Measurements from ENCODE around the gene NAPB. TPM values are rescaled to one million over a fixed set of nuclear protein-coding genes. Genes with fewer than 3 reads are reported as not detected.

Gene NAPB
- total RNA-seq, 1 donor from 2014 or later: 15.1 TPM

DNA sequence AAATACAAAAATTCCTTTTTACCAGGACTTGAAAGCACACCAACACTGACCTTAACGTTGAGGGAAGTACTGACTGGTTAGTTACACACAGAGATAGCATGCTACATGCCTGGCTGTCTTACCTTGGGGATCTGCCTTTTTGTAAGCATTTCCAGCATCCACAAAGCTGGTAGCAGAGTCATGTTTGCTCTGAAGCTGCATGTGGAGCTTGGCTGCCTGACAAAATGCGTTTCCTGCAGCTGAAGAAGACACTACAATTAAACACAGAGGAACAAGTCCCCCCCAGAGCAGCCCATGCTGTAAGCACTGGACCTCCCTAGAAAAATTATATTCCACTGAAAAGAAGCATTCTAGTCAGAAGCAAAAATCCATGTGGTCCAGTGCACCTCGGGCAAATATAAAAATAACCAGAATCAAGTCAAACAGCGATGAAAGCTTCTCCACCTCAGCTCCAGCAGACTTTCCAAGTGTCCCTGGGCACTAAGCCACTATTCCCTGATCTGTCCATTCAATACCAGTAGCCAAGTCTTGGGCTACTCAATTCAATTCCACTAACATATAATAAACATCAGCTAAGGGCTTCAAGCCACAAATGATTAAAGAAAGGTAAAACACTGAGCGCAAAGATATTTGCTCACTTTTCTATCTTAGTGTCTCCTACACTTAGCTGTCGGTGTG lies 24.2 kb downstream of the NAPB start:
- Mint-ChIP-seq H3K27ac (no peak overlapping the region), H3K9me3 (no peaks in the 10 kb centered on the region), H3K27me3 (no peaks in the 10 kb centered on the region), H3K36me3 (peaks cover 28% of the 10 kb centered on the region), H3K4me3 (no peak overlapping the region), H3K4me1 (ENCODE audit: unreplicated experiment) (peaks cover 3% of the 10 kb centered on the region)
- no peak for DNase-seq (ENCODE audit: extremely low spot score, unreplicated experiment)
- TF ChIP-seq, protein P1, sequence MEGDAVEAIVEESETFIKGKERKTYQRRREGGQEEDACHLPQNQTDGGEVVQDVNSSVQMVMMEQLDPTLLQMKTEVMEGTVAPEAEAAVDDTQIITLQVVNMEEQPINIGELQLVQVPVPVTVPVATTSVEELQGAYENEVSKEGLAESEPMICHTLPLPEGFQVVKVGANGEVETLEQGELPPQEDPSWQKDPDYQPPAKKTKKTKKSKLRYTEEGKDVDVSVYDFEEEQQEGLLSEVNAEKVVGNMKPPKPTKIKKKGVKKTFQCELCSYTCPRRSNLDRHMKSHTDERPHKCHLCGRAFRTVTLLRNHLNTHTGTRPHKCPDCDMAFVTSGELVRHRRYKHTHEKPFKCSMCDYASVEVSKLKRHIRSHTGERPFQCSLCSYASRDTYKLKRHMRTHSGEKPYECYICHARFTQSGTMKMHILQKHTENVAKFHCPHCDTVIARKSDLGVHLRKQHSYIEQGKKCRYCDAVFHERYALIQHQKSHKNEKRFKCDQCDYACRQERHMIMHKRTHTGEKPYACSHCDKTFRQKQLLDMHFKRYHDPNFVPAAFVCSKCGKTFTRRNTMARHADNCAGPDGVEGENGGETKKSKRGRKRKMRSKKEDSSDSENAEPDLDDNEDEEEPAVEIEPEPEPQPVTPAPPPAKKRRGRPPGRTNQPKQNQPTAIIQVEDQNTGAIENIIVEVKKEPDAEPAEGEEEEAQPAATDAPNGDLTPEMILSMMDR (conservative IDR thresholded peaks at IDR 0.05): no peak

DNA sequence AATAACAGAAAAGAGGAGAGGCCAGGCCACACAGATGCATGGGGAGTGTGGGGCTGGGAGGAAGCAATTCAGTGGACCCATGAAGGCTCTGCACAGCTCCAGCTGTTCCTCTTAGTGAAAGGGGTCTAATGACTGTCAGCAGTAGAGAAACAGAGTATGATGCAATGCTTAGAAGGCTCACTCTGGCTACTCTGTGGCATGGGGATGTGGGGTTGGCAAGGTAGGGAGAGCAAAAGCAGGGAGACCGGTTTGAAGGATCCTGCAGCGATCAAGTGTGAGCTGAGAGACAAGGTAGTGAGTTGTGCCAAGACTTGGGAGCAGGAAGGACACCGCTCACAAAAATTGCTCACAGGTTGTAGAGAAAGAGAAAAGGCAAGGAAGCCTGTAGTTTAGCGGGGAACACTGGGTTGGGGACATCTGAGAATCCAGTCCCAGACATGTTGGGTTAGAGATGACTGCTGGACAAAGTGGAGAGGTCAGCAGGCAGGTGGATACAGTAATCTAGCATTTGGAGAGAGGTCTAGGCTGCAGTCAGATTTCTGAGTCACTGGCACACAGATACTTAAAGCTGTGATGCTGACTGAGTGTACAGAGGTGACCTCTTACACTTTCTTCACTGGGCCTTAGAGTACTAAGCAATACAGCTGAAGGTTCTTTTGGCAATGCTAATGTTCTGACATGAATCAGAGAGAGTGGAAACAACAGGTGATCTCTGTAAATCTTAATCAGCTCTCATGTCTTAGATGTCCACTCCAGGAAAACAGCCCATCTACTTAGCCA lies 27.1 kb downstream of the NAPB start:
- H3K36me3 Mint-ChIP-seq: peaks cover 30% of the 10 kb centered on the region
- no peak overlapping the region for H3K4me3 Mint-ChIP-seq
- TF ChIP-seq, protein P1 (conservative IDR thresholded peaks at IDR 0.05): no peak
- peaks cover 3% of the 10 kb centered on the region for H3K4me1 Mint-ChIP-seq (ENCODE audit: unreplicated experiment)
- H3K27me3 Mint-ChIP-seq: no peaks in the 10 kb centered on the region
- H3K27ac Mint-ChIP-seq: no peak overlapping the region
- no peaks in the 10 kb centered on the region for H3K9me3 Mint-ChIP-seq
- no peak for DNase-seq (ENCODE audit: extremely low spot score, unreplicated experiment)

DNA sequence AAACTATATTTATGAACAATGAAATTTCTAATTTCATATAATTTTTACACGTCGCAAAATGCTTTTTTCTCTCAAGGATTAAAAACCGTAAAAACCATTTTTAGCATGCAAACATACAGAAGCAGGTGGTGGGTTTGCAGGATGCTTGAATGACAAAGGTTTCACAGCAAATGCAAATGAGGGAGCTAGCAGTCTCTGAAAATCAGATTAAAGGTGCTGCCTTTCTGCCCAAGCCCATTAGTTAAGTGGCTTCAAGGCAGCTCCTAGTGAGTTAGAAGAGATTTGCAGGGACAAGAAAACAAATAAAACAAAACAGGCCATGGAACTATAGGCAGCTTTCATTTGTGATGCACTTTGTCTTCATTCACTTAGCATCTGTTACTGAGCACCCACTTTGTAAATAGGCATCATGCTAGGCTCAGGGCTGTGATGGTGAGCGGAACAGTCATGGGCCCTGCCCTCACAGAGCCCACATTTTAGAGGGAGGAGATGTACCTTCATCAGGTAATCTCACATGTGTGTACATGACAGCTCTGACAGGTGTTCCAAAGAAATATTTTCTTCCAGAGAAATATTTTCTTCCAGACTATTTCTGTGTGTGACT lies 29.5 kb downstream of the NAPB start:
- Mint-ChIP-seq H3K4me3 (no peak overlapping the region), H3K36me3 (peaks cover 47% of the 10 kb centered on the region), H3K4me1 (ENCODE audit: unreplicated experiment) (no peaks in the 10 kb centered on the region), H3K27me3 (no peaks in the 10 kb centered on the region), H3K27ac (no peak overlapping the region), H3K9me3 (no peaks in the 10 kb centered on the region)
- TF ChIP-seq, protein P1 (conservative IDR thresholded peaks at IDR 0.05): no peak
- no peak for DNase-seq (ENCODE audit: extremely low spot score, unreplicated experiment)

DNA sequence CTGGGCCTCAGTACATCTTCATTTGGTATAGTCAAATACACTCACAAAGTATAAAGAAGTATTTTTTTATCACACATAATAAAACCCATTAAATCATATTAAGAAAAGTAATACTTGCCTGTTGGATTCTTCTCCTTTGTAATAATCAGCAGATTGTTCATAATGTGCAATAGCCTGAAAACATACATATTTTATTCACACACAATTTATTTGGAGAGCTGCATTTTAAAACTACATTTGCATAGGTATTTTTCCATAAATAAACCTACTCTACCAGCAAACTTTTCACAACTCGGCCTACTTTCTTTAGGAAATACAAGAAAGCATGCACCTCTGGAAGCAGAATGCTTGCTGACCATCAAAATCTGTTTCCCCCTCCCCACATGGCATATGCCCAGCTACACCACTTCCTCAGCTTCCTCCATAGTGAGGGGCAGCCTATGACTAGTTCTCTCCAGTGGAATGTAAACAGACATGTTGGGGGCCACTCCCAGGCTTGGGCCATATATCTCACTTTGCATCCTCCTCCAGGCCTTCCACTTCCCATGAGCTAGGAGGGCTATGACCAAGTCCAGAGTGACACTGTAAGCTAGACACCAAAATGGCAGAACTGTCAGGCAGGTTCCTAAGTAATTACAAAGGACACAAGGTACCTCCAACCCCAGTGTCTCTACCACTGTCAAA lies 31.1 kb downstream of the NAPB start:
- DNase-seq (ENCODE audit: extremely low spot score, unreplicated experiment): no peak
- Mint-ChIP-seq H3K36me3 (peaks cover 51% of the 10 kb centered on the region), H3K4me1 (ENCODE audit: unreplicated experiment) (no peaks in the 10 kb centered on the region), H3K27me3 (no peaks in the 10 kb centered on the region), H3K27ac (peak overlapping the region; percentile 76), H3K9me3 (no peaks in the 10 kb centered on the region), H3K4me3 (no peak overlapping the region)
- TF ChIP-seq, protein P1 (conservative IDR thresholded peaks at IDR 0.05): no peak

DNA sequence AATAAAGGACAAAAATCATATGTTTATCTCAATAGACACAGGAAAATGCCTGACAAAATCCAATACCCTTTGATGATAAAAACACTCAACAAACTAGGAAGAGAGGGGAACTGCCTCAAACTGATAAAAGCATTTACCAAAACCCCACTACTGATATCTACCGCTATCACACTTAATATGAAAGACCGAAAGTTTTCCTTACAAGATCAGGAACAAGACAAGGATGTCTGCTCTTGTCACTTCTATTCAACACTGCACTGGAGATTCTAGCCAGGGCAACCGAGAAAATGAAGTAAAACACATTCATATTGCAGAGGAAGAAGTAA lies 34.2 kb downstream of the NAPB start:
- H3K36me3 Mint-ChIP-seq: peaks cover 52% of the 10 kb centered on the region
- H3K27ac Mint-ChIP-seq: no peak overlapping the region
- peaks cover 5% of the 10 kb centered on the region for H3K9me3 Mint-ChIP-seq
- H3K4me1 Mint-ChIP-seq (ENCODE audit: unreplicated experiment): no peaks in the 10 kb centered on the region
- no peak overlapping the region for H3K4me3 Mint-ChIP-seq
- H3K27me3 Mint-ChIP-seq: no peaks in the 10 kb centered on the region
- DNase-seq (ENCODE audit: extremely low spot score, unreplicated experiment): no peak
- TF ChIP-seq, protein P1 (conservative IDR thresholded peaks at IDR 0.05): no peak

All from type B pancreatic cell (in vitro differentiated cells).